Heart right ventricle (tissue), 16 donors: ENCODE data around the gene DHRS4L2. TPM values are rescaled to one million over a fixed set of nuclear protein-coding genes. Genes with fewer than 3 reads are reported as not detected.
A peak's percentile ranks its signal among the peaks of the same experiment; 100 is the strongest.
"Not testable (repeated sequence)": the region's sequence is repeated elsewhere in the genome, so short reads cannot be mapped to it uniquely, and the experiment has no call there.

Source experiments
- ATAC-seq, 8 donors: fragments of 200-7000 bp; cut with Tn5 transposase; one replicate each; pipeline ENCODE4 v1.9.1; 2020; ENCODE audit warnings: mild to moderate bottlenecking in 8 of 8, moderate library complexity in 8 of 8, moderate number of reproducible peaks in 1 of 8
- DNase-seq, 2 donors: peaks; one replicate each; pipeline ENCODE4 v3.0.0-alpha.2; 2020
- H3K27ac ChIP-seq, 10 donors: fragments of 200-600 bp; sonication (generic) in 2 of 10; one replicate each; pipeline versions ENCODE4 v1.5.0 to v1.8.0; 2020 to 2022; ENCODE audit warnings: mild to moderate bottlenecking in 3 of 10
- H3K27me3 ChIP-seq, 7 donors: fragments of 200-600 bp; one replicate each; pipeline ENCODE4 v1.8.0; 2021 to 2022; ENCODE audit warnings: mild to moderate bottlenecking in 2 of 7
- H3K36me3 ChIP-seq, 9 donors: fragments of 200-600 bp; sonication (generic) in 1 of 9; one replicate each; pipeline versions ENCODE4 v1.5.0 to v1.8.0; 2020 to 2022; ENCODE audit warnings: mild to moderate bottlenecking in 2 of 9
- H3K4me1 ChIP-seq, 9 donors: fragments of 200-600 bp; sonication (generic) in 1 of 9; one replicate each; pipeline versions ENCODE4 v1.5.0 to v1.8.0; 2020 to 2022; ENCODE audit warnings: mild to moderate bottlenecking in 4 of 9
- H3K4me3 ChIP-seq, 10 donors: fragments of 200-600 bp; sonication (generic) in 2 of 10; one replicate each; pipeline versions ENCODE4 v1.5.0 to v1.8.0; 2020 to 2022; ENCODE audit warnings: mild to moderate bottlenecking in 7 of 10, moderate library complexity in 2 of 10
- H3K9me3 ChIP-seq, 11 donors: fragments of 200-600 bp in 10 of 11; sonication (generic) in 2 of 11; one replicate each; pipeline versions ENCODE4 v1.5.0 to v1.8.0; 2013 to 2022; ENCODE audit warnings: mild to moderate bottlenecking in 2 of 11, control low read depth in 1 of 11, moderate library complexity in 1 of 11
- WGBS, 2 donors: extraction: QIAGEN DNeasy Blood & Tissue Kit; methylation state at CpG; one replicate each; pipeline ENCODE4 v1.1.7; 2013; ENCODE audit warnings: inconsistent platforms in 1 of 2; 5-methylcytosine and 5-hydroxymethylcytosine counted together
- intact Hi-C, 10 donors: fragments of 100-400 bp; cut with DNase I; formaldehyde crosslinking; loops; one replicate each; pipeline versions ENCODE4 v1.11.1 to v1.14.2; 2022
- polyA plus RNA-seq, 2 donors: library from polyadenylated mRNA; stranded (reverse); fragments of 200-250 nt; gene quantifications; one replicate each; pipeline ENCODE4 v1.2.3, GENCODE V29; 2013
- total RNA-seq, 10 donors: library from RNA; stranded (reverse); fragmentation: NEBNext Ultra II Directional in 3 of 10; extraction: Animal tissue kit (Norgen Biotek cat#: 25700) in 3 of 10; gene quantifications; one replicate each; pipeline versions ENCODE4 v1.2.1 to v1.2.4, GENCODE V29; 2021 to 2023
- TF ChIP-seq, protein P1 (sequence below), 9 donors: fragments of 200-600 bp; sonication (generic) in 2 of 9; IDR thresholded peaks; one replicate each; pipeline versions ENCODE4 v1.5.0 to v1.8.0; 2021 to 2022; ENCODE audit warnings: antibody characterized with exemption in 9 of 9, mild to moderate bottlenecking in 5 of 9, moderate library complexity in 1 of 9
- donor health status: Arrhythmogenic right ventricular cardiomyopathy.
- donor health status: ischemic (EF 13 %, LVEDD 7.1; RV severe dilation, severe dysfunction).
- donor health status: healthy with polysubstance abuse.
- donor health status: DM: no; HTN: yes; CAD: no.
- donor health status: DM: no; HTN: no; CAD: no.
- donor health status: ischemic (EF 25% LVEDD 6.9; RV normal size, moderate dysfunction).
- donor health status: ischemic (EF 25% LVEDD 5.7; RV mildly dilated, moderate dysfunction).
- donor health status: healthy.
- donor health status: DM: yes; HTN: yes; CAD: no.
- donor health status: Ischemic cardiomyopathy.
- donor health status: ischemic (EF 35%, LVEDD 5.7; RV mildly dilated, moderate dysfunction).
- donor health status: nonischemic (EF 11% LVEDD 7.7; RV severe dilation, severe dysfunction).
- donor health status: DM: yes; HTN: yes; CAD: no.
- donor health status: PGD.
- donor health status: ischemic (EF 29% LVEDD 5.4; RV normal size, mild dysfunction).
- donor health status: nonischemic (EF 23%, LVEDD 6.1; RV moderate dilation, normal function).

DHRS4L2 gene
- total and polyA plus RNA-seq, 12 donors = 22.9 to 52.4 (median 30.7) TPM

DNA sequence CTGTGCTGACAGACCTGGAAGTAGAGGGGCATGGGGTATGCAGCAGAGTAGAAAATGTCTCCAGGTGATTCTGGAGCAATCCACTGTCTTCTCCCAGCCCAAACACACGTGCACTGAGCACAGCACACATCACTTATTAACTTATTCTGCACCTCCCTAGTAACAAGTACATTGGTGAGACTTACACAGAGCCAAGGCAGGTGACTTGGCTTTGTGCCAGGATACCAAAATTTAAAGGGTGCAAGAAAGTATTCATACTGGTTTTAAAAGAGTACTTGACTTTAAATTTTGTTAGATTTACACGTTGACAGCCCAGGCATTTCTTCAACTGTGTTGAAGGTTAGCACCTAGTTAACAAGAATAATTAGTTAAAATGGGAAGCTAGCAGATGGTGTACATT is 52.0 kb downstream of the DHRS4L2 start:
- DNase-seq (no peak), ATAC-seq (no peak)
- H3K27ac ChIP-seq = no peak overlapping the region
- H3K36me3 ChIP-seq = no peaks in the 10 kb centered on the region
- intact Hi-C loops = no loop called here
- H3K4me1 ChIP-seq = peaks cover 0 to 14% (median 4%) of the 10 kb centered on the region in 9 donors
- TF ChIP-seq, protein P1, sequence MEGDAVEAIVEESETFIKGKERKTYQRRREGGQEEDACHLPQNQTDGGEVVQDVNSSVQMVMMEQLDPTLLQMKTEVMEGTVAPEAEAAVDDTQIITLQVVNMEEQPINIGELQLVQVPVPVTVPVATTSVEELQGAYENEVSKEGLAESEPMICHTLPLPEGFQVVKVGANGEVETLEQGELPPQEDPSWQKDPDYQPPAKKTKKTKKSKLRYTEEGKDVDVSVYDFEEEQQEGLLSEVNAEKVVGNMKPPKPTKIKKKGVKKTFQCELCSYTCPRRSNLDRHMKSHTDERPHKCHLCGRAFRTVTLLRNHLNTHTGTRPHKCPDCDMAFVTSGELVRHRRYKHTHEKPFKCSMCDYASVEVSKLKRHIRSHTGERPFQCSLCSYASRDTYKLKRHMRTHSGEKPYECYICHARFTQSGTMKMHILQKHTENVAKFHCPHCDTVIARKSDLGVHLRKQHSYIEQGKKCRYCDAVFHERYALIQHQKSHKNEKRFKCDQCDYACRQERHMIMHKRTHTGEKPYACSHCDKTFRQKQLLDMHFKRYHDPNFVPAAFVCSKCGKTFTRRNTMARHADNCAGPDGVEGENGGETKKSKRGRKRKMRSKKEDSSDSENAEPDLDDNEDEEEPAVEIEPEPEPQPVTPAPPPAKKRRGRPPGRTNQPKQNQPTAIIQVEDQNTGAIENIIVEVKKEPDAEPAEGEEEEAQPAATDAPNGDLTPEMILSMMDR (IDR thresholded peaks at IDR 0.05) = no peak
- H3K27me3 ChIP-seq = no peaks in the 10 kb centered on the region
- H3K4me3 ChIP-seq = no peak overlapping the region
- no peaks in the 10 kb centered on the region for H3K9me3 ChIP-seq
- 41 to 53% methylated on average over 2 of the region's 2 CpGs for WGBS, 2 donors

DNA sequence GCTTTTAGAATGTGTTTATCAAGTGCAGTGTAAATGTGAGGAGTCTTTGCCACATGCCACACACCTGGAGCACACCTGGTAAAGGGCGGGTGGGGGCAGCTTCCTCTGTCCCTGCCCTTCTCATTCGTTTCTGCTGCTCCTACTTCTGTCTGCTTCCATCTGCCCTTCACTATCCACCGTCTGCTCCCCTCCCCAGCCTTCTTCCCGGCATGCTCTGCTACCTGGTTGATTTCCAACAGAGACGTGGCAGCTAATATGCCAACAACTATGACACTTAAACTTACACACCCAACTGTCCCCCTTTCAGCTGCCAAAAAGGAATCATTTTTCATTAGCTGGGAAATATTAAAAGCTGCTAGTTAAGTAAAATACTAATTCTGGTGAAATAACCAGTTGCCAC is 54.0 kb downstream of the DHRS4L2 start:
- no peaks in the 10 kb centered on the region for H3K27me3 ChIP-seq
- 45 to 46% methylated on average over 5 of the region's 5 CpGs for WGBS, 2 donors
- ATAC-seq (peak in 1 of 8 donors; percentile 47), DNase-seq (no peak)
- intact Hi-C loops = no loop called here
- no peaks in the 10 kb centered on the region for H3K36me3 ChIP-seq
- peaks cover 0 to 1% (median 0%) of the 10 kb centered on the region in 9 donors for H3K4me1 ChIP-seq
- no peaks in the 10 kb centered on the region for H3K9me3 ChIP-seq
- H3K4me3 ChIP-seq = no peak overlapping the region
- no peak overlapping the region for H3K27ac ChIP-seq
- TF ChIP-seq, protein P1 (IDR thresholded peaks at IDR 0.05) = no peak

DNA sequence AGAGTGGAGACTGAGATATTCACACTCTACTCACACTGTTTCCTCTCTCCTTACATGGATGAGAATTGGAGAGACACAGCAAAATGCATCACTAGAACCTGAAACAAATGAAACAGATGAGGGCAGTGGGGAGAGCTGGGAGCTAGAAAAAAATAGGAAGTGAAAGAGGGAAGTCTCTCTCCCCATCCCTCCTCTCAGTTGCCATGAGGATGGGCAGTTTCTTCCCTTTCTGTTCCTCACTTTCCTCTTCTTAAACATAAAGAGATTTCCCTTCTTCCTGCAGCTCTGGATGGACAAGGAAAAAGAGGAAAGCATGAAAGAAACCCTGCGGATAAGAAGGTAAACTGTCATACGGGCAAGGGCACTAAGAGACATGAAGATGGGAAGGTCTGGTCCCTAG is 60.3 kb downstream of the DHRS4L2 start:
- peaks cover 0 to 20% (median 0%) of the 10 kb centered on the region in 7 donors for H3K27me3 ChIP-seq
- intact Hi-C loops, H3K9me3 ChIP-seq, H3K27ac ChIP-seq, H3K36me3 ChIP-seq, ATAC-seq, DNase-seq, H3K4me3 ChIP-seq: not testable (repeated sequence)
- 72 to 81% methylated on average over 2 of the region's 2 CpGs for WGBS, 2 donors
- H3K4me1 ChIP-seq = peaks cover 5 to 18% (median 13%) of the 10 kb centered on the region in 9 donors

DNA sequence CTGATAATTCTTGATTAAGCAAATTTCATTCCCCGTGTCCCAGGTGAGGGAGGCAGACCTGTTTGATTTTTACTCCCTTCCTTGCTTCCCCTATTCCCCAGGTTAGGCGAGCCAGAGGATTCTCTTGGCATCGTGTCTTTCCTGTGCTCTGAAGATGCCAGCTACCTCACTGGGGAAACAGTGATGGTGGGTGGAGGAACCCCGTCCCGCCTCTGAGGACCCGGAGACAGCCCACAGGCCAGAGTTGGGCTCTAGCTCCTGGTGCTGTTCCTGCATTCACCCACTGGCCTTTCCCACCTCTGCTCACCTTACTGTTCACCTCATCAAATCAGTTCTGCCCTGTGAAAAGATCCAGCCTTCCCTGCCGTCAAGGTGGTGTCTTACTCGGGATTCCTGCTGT is 62.0 kb downstream of the DHRS4L2 start:
- DNase-seq, H3K4me3 ChIP-seq, H3K36me3 ChIP-seq, H3K27ac ChIP-seq, ATAC-seq, H3K9me3 ChIP-seq, intact Hi-C loops: not testable (repeated sequence)
- WGBS, 2 donors = 76 to 77% methylated on average over 8 of the region's 8 CpGs
- Histone ChIP-seq H3K27me3 (peaks cover 0 to 20% (median 0%) of the 10 kb centered on the region in 7 donors), H3K4me1 (peaks cover 5 to 18% (median 13%) of the 10 kb centered on the region in 9 donors)

DNA sequence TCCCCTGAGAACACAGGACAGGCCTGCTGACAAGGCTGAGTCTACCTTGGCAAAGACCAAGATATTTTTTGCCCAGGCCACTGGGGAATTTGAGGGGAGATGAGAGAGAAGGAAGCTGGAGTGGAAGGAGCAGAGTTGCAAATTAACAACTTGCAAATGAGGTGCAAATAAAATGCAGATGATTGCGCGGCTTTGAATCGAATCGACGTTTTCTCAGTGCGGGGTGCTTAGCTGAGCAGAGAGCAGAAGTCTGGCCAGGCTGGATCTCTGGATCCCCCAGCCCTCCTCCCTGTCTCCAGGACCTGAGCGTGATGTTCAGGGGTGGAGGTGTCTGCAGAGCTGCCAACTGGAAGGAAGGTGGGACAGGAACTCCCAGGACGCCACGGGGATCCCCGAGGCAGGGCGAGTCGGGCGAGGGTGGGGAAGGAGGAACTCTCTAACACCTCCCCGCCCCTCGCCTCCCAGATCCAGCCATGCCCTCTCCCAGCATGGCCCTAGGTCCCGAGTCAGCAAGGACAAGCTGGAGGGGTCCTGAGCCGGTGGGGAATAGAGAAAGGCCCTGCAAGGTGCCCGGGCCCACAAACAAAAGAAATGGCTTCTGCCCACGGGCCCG is 62.6 kb downstream of the DHRS4L2 start:
- peak overlapping the region in 7 of 10 donors; percentile 56 to 75 (median 63) for H3K27ac ChIP-seq
- peaks cover 0 to 20% (median 0%) of the 10 kb centered on the region in 7 donors for H3K27me3 ChIP-seq
- peak overlapping the region; percentile 26 to 74 (median 68) for H3K4me3 ChIP-seq
- WGBS, 2 donors = 25 to 29% methylated on average over 20 of the region's 20 CpGs
- H3K9me3 ChIP-seq = no peaks in the 10 kb centered on the region
- ATAC-seq = peak in 4 of 8 donors; percentile 18 to 49 (median 22)
- TF ChIP-seq, protein P1 (IDR thresholded peaks at IDR 0.05) = no peak
- no peak for DNase-seq
- no peaks in the 10 kb centered on the region for H3K36me3 ChIP-seq
- H3K4me1 ChIP-seq = peaks cover 5 to 18% (median 13%) of the 10 kb centered on the region in 9 donors
- intact Hi-C loops = no loop called here
